HG03457 (cell line): ENCODE results near the gene DLG1.
"Not testable (repeated sequence)": the region's sequence is repeated elsewhere in the genome, so short reads cannot be mapped to it uniquely, and the experiment has no call there.

ENCODE experiments used
- ATAC-seq: cut with Tn5 transposase; IDR thresholded peaks from one replicate; pipeline ENCODE4 v1.9.1; 2021; ENCODE audit warnings: moderate number of reproducible peaks; ENCODE audit not compliant: unreplicated experiment

Gene DLG1

DNA sequence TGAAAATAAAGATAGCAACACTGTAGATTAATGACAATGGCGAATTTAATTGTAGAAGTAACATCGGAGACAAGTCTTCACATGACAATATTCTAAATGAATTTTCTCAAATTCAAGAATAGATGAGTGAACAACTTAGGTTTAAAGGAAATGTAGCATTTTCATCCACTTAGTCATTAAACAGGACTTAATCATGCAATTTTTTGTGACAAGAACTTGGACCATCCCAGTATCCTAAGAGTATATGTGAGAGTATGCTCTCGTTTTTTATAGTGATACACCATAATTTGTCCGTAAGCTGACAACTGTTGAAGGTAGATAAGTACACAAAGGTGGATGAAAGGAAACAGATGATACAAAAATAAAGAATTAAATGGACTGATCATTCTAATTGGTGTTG lies 81.5 kb downstream of the DLG1 start:
- ATAC-seq = no peak

DNA sequence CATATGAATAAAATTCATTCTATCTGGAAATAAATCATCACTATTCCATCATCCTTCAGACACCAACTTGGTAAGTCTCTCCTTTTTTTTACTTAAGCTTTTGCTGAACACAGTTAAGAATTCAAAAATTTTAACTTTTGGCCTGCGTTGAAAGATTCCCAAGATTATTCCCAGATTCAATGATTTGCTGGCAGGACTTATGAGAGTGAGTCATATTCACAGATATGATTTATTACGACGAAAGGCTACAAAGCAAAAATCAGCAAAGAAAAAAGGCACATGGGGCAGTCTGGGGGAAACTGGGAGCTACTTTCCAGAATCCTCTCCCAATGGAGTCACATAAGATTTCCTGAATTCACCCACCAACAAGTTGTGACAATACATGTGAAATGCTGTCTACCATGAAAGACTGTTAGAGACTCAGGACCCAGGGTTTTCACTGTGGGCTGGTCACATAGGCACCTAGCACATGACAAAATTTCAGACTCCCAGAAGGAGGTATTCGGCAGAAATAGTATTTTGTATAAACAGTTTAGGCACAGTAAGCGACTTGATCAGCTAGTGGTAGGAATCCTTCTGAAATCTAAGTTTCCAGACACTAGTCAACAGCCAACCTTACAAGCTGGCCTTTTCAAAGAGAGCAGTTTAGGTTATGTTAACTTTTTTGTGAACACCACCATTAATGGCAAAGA lies 82.1 kb downstream of the DLG1 start:
- no peak for ATAC-seq

DNA sequence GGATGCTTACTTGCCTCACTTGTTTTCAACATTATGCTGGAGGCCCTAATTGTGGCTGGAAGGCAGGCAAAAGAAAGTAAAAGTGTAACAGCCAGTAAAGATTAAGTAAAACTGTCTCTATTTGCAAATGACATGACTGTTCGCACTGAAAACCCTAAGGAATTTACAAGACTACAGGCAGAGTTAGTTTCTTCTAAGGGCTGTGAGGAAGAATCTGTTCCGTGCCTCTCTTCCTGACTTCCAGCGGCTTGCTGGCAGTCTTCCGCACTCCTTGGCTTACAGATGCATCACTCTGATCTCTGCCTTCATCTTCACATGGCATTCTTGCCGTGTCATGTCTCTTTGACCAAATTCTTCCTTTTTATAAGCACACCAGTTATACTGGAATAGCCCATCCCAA lies 86.1 kb downstream of the DLG1 start:
- no peak for ATAC-seq

DNA sequence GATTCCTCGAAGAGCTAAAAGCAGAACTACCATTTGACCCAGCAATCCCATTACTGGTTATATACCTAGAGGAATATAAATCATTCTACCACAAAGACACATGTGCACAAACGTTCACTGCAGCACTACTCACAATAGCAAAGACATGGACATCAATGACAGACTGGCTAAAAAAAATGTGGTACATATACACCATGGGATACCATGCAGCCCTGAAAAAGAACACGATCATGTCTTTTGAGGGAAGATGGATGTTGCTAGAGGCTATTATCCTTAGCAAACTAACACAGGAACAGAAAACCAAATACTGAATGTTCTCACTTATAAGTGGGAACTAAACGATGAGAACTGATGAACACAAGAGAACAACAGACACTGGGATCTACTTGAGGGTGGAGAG lies 86.7 kb downstream of the DLG1 start:
- not testable (repeated sequence) for ATAC-seq

DNA sequence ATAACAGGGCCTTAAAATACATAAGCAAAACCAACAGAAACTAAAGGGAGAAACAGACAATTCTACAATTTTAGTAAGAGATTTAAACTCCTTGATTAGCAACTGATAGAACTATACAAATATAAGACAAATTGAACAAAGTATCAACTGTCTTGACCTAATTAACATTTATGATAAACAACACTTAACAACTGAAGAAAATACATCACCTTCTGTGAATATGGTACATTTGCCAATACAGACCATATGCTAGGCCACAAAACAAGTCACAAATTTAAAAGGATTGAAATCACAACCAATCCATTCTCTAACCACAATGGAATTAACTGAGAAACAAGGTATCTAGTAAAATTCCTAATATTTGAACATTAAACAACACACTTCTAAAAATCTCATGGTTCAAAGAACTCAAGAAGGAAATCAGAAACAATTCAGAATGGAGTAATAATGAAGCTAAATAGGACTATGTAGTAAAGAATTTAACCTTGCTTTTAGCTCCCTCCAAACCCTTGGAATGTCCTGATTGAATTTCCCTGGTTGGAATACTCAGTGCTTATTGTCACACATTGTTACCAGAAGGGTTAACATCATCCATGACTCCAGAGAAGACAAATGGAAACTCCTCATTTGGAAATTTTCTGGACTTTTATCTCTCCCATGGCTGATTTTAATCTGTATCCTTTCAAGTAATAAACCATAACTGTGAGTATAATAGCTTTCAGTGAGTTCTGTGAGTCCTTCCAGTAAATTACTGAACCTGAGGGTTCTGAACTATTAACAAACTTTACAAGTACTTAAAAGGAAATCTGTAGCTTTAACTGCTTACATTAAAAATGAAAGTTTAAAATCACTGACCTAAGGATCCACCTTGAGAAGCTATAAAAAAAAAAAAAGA lies 88.8 kb downstream of the DLG1 start:
- ATAC-seq = no peak

DNA sequence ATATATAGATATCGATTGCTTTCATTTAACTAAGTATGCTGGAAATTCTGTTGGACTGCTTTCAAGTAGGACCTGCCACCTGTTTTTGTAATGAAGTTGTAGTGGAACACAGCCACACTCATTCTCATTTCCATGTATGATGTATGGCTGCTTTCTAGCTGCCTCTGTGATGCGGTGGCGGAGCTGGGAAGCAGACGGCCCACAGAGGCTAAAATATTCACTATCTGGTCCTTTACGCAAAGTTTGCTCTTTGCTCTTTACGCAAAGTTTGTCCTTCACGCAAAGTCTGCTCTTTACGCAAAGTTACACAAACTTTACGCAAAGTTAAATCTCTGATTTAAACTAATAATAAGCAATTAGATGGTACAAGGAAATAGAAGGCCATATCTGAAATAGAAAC lies 91.5 kb downstream of the DLG1 start:
- ATAC-seq = no peak

DNA sequence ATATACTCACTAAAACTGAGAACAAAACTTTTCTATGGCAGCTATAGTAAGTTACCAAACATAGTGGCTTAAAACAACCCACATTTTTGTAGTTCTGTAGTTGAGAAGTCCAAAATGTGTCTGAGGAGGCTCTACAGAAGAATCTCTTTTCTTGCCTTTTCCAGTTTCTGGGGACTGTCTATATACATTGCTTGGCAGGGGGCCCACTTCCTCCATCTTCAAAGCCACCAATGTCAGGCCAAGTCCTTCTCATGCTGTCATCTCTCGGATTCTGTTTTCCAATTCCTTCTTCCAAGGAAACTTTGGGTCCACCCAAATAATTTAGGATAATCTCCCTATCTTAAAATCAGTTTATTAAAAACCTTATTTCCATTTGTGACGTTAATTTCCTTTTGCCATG lies 92.7 kb downstream of the DLG1 start:
- no peak for ATAC-seq

DNA sequence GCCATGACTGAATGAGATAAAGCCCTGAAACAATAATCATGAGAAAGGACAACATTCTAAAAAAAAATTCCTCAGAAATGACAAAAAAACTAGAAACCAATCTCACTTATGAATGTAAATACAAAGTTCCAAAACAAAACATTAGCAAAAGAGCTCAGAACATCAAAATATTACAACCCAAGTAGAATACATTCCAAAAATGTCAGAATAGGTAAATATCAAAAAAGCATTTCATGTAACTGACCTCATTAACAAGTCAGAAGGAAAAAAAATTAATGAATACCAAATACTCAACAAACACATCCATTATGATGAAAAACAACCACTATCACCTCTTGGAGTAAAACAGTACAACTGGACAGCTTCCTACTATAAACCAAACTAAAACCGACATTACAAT lies 93.1 kb downstream of the DLG1 start:
- no peak for ATAC-seq

DNA sequence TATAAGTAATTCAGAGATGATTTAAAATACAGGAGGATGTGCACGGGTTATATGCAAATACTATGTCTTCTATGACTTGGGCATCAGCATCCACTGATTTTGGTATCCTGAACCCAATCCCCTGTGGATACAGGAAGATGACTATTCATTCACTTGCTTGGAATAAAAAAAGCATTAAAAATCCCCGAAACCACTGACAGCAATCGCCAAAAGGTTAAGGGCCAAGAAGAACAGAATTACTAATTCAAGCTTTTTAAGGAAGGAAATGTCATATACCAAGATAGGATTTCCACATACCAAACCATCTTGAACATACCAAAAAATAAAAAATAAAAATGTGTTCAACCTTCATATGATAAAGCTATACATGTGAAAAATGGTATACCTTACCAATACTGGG lies 93.7 kb downstream of the DLG1 start:
- ATAC-seq = no peak

DNA sequence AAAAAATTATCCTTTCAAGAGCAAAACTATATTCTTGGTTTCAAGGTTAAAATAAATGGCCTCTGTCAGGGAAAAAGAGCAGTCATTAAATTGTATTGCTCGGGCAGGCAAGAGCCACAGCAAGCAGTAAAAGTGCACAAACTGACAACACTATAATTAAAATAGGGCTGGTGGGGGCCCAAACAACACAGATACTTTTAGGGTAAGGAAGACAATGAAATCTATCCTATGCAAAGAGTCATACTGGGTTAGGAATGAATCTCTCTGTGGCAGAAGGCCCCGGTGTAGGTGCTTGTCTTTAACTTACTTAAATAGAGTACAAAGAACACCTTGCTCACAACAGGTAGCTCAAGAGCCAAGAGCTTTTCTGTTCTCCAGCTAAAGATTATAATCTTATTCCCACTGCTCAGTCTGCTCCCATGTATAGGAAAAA lies 94.7 kb downstream of the DLG1 start:
- ATAC-seq = no peak

DNA sequence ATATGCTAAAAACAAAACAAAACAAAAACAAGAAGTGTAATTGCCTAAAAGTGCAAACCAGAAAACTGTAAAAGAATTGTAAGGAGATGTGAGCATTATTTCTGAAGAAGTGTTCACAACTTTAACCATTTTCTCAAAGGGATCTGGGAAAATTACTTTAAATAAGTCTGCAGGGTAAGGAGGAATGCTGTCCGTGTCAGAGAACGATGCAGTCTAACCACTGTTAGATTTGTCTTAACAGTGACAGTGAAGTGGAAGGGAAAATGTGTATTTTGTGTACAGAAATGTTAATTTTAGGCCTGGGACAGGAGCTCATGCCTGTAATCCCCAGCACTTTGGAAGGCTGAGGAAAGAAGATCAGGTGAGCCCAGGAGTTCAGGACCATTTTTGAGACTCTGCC lies 95.7 kb downstream of the DLG1 start:
- no peak for ATAC-seq

DNA sequence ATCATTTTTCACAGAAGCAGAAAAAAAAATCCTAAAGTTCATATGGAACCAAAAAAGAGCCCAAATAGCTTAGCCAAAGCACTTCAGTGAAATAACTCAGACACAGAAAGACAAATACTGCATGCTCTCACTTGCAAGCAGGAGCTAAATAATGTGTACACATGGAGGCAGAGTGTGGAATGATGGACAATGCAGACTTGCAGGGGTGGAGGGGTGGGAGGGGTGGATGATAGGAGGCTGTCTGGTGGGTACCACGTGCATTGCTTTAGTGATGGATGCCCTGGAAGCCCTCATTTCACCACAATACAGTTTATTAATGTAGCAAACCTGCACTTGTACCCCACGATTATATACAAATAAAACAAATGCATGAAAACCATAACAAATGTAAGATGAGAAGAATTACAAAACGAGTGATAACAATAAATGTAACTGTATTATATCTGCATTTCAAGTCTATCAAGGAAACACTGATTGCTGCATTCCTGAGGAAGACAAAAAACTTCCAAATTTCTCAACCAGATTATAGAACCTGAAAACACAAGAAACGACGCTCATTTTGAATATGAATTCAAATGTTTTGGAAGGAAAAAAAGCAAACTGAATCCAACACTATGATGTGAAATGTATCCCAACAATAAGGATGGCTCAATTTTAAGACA lies 96.5 kb downstream of the DLG1 start:
- ATAC-seq = no peak

DNA sequence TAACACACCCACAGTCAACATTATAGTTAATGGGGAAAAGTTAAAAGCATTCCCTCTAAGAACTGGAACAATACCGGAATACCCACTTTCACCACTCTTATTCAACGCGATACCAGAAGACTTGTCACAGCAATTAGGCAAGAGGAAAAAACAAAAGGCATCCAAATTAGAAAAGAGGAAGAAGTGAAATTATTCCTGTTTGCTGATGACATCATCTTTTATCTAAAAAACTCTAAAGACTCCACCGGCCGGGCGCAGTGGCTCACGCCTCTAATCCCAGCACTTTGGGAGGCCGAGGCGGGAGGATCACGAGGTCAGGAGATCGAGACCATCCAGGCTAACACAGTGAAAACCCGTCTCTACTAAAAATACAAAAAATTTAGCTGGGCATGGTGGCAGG lies 97.6 kb downstream of the DLG1 start:
- ATAC-seq = not testable (repeated sequence)

DNA sequence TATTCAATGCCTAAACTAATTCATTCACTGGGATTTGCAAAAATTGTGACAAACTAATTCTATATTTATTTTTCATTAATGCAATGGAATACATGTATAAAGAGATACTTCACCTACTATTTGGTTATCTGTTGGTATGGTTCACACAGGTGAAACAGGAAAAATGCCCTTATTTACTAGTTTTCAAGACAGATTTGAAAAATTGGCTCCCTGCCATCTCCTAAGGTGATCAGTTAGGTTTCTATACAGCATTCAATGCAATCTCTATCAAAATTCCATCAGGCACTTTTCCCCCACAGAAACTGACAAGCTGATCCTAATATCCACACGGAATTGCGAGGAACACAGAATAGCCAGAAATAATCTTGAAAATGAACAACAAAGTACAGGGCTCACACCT lies 101.1 kb downstream of the DLG1 start:
- no peak for ATAC-seq

DNA sequence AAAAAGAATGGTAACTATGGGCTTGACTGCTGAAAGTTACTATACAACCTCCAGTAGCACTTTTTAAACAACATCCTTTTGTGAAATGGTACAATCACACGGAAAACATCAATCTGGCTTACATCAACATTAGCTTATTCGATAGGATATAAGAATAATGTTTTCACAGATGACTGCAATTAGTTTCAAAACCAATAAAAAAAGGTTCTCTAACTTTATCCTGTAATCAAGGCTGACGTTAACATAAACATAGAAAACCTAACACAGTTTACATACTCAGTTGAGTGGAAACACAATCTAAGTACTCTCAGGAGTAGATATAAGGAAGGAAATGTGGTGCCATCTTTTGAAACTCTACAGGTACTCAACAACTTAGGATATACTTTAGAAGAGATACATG lies 102.2 kb downstream of the DLG1 start:
- ATAC-seq = no peak

DNA sequence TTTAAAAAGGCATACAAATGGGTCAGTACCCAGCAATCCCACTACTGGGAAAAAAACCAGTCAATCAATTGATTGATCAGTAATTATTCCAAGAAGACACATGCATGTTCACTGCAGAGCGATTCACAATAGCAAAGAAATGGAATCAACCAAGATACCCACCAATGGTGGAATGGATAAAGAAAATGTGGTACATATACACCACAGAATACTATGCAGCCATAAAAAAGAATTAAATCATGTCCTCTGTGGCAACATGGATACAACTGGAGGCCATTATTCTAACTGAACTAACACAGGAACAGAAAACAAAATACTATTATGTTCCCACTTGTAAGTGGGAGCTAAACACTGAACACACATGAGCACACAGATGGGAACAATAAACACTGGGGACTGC lies 103.1 kb downstream of the DLG1 start:
- ATAC-seq = no peak

DNA sequence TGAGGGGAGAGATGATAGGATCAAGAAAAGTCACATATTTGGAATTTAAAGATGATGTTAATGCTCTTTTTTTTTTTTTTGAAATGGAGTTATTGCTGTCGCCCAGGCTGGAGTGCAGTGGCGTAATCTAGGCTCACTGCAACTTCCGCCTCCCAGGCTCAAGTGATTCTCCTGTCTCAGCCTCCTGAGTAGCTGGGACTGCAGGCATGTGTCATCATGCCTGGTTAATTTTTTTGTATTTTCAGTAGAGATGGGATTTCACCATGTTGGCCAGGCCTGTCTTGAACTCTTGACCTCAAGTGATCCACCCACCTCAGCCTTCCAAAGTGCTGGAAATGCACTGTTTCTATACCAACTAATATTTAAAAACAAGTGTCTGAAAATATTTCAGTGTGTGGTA lies 104.7 kb downstream of the DLG1 start:
- not testable (repeated sequence) for ATAC-seq

DNA sequence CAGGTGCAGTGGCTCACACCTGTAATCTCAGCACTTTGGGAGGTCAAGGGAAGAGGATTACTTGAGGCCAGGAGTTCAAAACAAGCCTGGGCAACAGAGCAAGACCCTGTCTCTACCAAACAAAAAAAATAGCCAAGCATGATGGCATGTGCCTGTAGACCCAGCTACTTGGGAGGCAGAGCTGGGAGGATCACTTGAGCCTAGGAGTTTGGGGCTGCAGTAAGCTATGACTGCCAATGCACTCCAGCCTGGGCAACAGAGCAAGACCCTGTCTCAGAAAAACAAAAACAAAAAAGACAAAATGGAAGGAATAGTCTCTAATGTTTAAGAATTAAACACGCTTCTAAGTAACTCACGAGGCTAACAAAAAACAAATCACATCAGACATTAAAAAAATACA lies 106.5 kb downstream of the DLG1 start:
- no peak for ATAC-seq

DNA sequence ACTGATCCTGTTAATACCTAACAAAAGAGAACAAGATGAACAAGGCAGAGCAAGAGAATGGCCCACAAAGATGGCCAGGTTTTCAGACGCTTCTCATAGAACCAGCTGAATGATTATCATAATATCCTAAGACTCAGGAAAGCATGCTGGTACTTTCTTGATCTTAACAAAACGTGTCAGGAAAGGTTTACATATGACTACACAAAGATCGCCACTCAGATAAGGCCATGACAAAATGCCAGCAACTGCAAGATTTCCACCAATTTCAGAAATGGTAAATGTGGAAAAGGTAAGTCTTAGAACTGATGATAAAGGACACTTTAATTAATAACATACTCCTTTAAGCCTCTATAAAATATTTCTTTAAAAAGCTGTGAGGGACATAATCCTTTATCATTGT lies 108.8 kb downstream of the DLG1 start:
- no peak for ATAC-seq

DNA sequence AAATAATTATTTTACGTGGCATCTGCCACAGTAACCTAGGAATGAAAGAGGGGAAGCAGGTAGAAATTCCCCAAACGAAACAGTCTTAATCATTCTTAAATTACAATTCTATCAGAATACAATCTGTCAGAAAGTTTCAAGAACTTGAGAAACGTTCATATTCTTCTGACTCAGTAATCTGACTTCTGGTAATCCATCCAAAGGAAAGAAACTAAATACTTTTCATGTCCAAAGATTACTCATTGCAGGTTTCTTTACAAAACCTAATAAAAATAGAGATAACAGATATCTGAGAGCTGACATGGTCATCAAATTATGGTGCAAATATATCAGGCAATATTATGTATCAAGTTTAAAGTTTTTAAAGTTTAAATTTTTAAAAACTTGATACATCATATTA lies 109.4 kb downstream of the DLG1 start:
- no peak for ATAC-seq

DNA sequence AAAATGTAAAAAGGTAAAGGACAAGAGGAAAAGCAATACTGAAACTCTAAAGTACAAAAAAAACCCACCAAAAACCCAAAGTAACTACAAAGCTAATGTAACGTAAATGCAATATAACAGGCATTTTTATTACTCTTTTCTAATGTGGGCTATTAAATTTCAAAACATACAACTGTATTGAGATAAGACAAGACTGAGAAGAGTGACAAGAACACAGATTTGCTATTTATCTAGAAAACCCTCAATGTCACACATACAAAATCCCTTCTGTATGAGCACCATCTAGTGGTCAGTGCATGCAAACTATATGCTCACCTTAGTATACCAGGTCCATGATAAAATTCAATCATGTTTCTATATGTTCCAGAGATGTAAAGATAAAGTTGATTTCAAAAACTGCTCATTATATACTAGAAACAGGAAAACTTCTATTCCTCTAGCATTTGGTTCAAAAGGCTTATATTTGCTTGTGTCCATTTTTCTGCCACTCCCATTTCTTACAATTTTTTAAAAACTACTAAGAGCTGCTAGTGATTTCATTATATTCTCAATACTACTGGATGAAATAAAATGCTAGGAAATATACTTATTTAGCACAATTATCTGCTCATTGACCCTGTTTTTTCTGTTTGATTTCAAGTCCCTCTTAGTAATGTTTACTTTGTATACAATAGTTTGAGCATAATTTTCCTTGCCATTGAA lies 111.4 kb downstream of the DLG1 start:
- no peak for ATAC-seq
